HepG2 (cell line): ENCODE results near the gene FAT1. TPM values are rescaled to one million over a fixed set of nuclear protein-coding genes. Genes with fewer than 3 reads are reported as not detected.

Experiments
- ATF2 ChIP-seq: sonication (generic); formaldehyde crosslinking; IDR thresholded peaks from 2 replicates; pipeline ENCODE4 v1.4.0; 2020; ENCODE audit warnings: missing genetic modification reagents
- CBX5 ChIP-seq: sonication (generic); formaldehyde crosslinking; IDR thresholded peaks from 2 replicates; pipeline ENCODE4 v1.4.0; 2020; ENCODE audit warnings: missing genetic modification reagents, borderline replicate concordance
- GABPA ChIP-seq, 2 experiments: IDR thresholded peaks; 2 replicates each; pipeline ENCODE4 v1.6.1; 2011 to 2016; ENCODE audit warnings: low read depth in 2 of 2, low read length in 1 of 2, missing biosample characterization in 1 of 2, missing genetic modification characterization in 1 of 2
- HNRNPK ChIP-seq: fragments of 200-400 bp; formaldehyde crosslinking; IDR thresholded peaks from 2 replicates; pipeline ENCODE4 v1.6.1; 2018; ENCODE audit warnings: low read length, low read depth, moderate library complexity, mild to moderate bottlenecking; ENCODE audit not compliant: poor library complexity, severe bottlenecking
- KAT2B ChIP-seq: fragments of 150-350 bp; IDR thresholded peaks from 2 replicates; pipeline ENCODE4 v1.6.1; 2014; ENCODE audit warnings: low read depth, low read length, borderline replicate concordance
- MLLT10 ChIP-seq: sonication (generic); formaldehyde crosslinking; IDR thresholded peaks from 2 replicates; pipeline ENCODE4 v1.4.0; 2020; ENCODE audit warnings: missing genetic modification reagents
- NCOR1 ChIP-seq: fragments of 200-600 bp; sonication (generic); IDR thresholded peaks from 2 replicates; pipeline ENCODE4 v1.7.0; 2017; ENCODE audit warnings: antibody characterized with exemption, low read length, borderline replicate concordance
- NR3C1 ChIP-seq: sonication (generic); formaldehyde crosslinking; IDR thresholded peaks from 2 replicates; pipeline ENCODE4 v1.4.0; 2020; ENCODE audit warnings: missing genetic modification reagents
- SOX13 ChIP-seq, 3 experiments: fragments of 450-650 bp in 1 of 3; sonication (generic) in 1 of 3; formaldehyde crosslinking in 1 of 3; IDR thresholded peaks in 2 of 3; conservative IDR thresholded peaks in 1 of 3; 2 replicates each; pipeline versions ENCODE4 v1.5.0 to v1.6.1; 2016 to 2020; ENCODE audit warnings: antibody characterized with exemption in 1 of 3, mild to moderate bottlenecking in 1 of 3, missing compliant biosample characterization in 1 of 3, missing genetic modification reagents in 1 of 3, moderate library complexity in 1 of 3
- TARDBP ChIP-seq: sonication (generic); formaldehyde crosslinking; IDR thresholded peaks from 2 replicates; pipeline ENCODE4 v1.8.0; 2022; ENCODE audit warnings: mild to moderate bottlenecking, missing genetic modification reagents
- TFDP1 ChIP-seq: IDR thresholded peaks from 2 replicates; pipeline ENCODE4 v1.6.1; 2016; ENCODE audit warnings: missing compliant biosample characterization, missing genetic modification reagents, borderline replicate concordance
- ZBTB33 ChIP-seq: sonication (generic); formaldehyde crosslinking; IDR thresholded peaks from 2 replicates; pipeline ENCODE4 v1.4.0; 2020; ENCODE audit warnings: missing genetic modification reagents
- ZBTB49 ChIP-seq: sonication (generic); formaldehyde crosslinking; IDR thresholded peaks from 2 replicates; pipeline ENCODE4 v1.4.0; 2020; ENCODE audit warnings: missing genetic modification reagents, borderline replicate concordance
- ZFP82 ChIP-seq: sonication (generic); formaldehyde crosslinking; IDR thresholded peaks from 2 replicates; pipeline ENCODE4 v1.5.1; 2020; ENCODE audit warnings: mild to moderate bottlenecking, missing genetic modification reagents, borderline replicate concordance
- ZKSCAN1 ChIP-seq: fragments of 150-350 bp; IDR thresholded peaks from 2 replicates; pipeline ENCODE4 v1.6.1; 2014; ENCODE audit warnings: low read length
- ZNF234 ChIP-seq: sonication (generic); formaldehyde crosslinking; conservative IDR thresholded peaks from 2 replicates; pipeline ENCODE4 v1.5.1; 2020; ENCODE audit warnings: mild to moderate bottlenecking, missing genetic modification reagents
- ZNF24 ChIP-seq: fragments of 450-650 bp; IDR thresholded peaks from 2 replicates; pipeline ENCODE4 v1.6.1; 2017; ENCODE audit warnings: antibody characterized with exemption, mild to moderate bottlenecking
- ZNF317 ChIP-seq: sonication (generic); formaldehyde crosslinking; IDR thresholded peaks from 2 replicates; pipeline ENCODE4 v1.5.0; 2020; ENCODE audit warnings: mild to moderate bottlenecking, missing genetic modification reagents
- ZNF713 ChIP-seq: sonication (generic); formaldehyde crosslinking; IDR thresholded peaks from 2 replicates; pipeline ENCODE4 v1.4.0; 2020; ENCODE audit warnings: mild to moderate bottlenecking, missing genetic modification reagents
- ZNF724P ChIP-seq: sonication (generic); formaldehyde crosslinking; IDR thresholded peaks from 2 replicates; pipeline ENCODE4 v1.8.0; 2022; ENCODE audit warnings: missing genetic modification reagents, borderline replicate concordance
- polyA plus RNA-seq, 8 experiments: library from polyadenylated mRNA; depleted of rRNA in 3 of 8; stranded (reverse) in 7 of 8; unstranded in 1 of 8; fragments of >200 nt; fragmentation: Illumina TruSeq in 4 of 8; extraction: Trizol in 4 of 8; gene quantifications; 2 replicates each; pipeline versions ENCODE4 v1.2.1 to v1.2.3, GENCODE V29; 2011 to 2016; ENCODE audit warnings: low read depth in 4 of 8, missing spikeins in 1 of 8, mixed read lengths in 1 of 8; ENCODE audit not compliant: insufficient read depth in 1 of 8
- total RNA-seq, 5 experiments: library from RNA; depleted of rRNA; stranded (reverse); fragments of >200 nt; fragmentation: Illumina TruSeq; extraction: Trizol; gene quantifications; 2 replicates each; pipeline ENCODE4 v1.2.3, GENCODE V29; 2016; ENCODE audit warnings: low read depth in 1 of 5

Gene FAT1
- total and polyA plus RNA-seq, 2 of the 13 experiments (the other 11 are each of a cell fraction or from before 2014, with no cell fraction given) = 185 to 216 TPM

GRCh38 chr4:186728631-186729271, 5.1 kb upstream of the FAT1 start (continued):
- TF ChIP-seq CBX5 = 0 out of 2 replicates have a peak, but pooled peaks have one; percentile 60
- TF ChIP-seq MLLT10 (CRISPR knock-in tag) = no peak
- TF ChIP-seq ZBTB33 (CRISPR knock-in tag) = peak; percentile 33; the same call in 1 of the 2 replicates
- no peak for TF ChIP-seq SOX13 (IDR thresholded peaks at IDR 0.05)
- TF ChIP-seq SOX13 (CRISPR knock-in tag; conservative IDR thresholded peaks at IDR 0.05 in 1 of 2, IDR thresholded peaks at IDR 0.05 in 1 of 2) = peak in 1 of 2 experiments; percentile 81; a peak in 2 of 4 replicates
- no peak for TF ChIP-seq NR3C1 (CRISPR knock-in tag)
- TF ChIP-seq ZNF724P (CRISPR knock-in tag) = no peak
- peak; percentile 36; the same call in 1 of the 2 replicates for TF ChIP-seq TFDP1
- TF ChIP-seq KAT2B = peak; percentile 59; the same call in 1 of the 2 replicates
- peak; percentile 26; the same call in 1 of the 2 replicates for TF ChIP-seq TARDBP (CRISPR knock-in tag)
- TF ChIP-seq NCOR1 = peak; percentile 39; the same call in 1 of the 2 replicates
- TF ChIP-seq ZFP82 (CRISPR knock-in tag) = no peak
- no peak for TF ChIP-seq HNRNPK
- TF ChIP-seq ZNF234 = no peak
- peak; percentile 71; the same call in 1 of the 2 replicates for TF ChIP-seq ZNF24
- TF ChIP-seq ZNF713 (CRISPR knock-in tag) = no peak
- TF ChIP-seq ZNF317 = peak; percentile 61; the same call in 1 of the 2 replicates
- no peak for TF ChIP-seq GABPA (IDR thresholded peaks at IDR 0.05; ENCODE audit: low read depth, low read length)
- peak; percentile 31; the same call in 1 of the 2 replicates for TF ChIP-seq GABPA (CRISPR knock-in tag; IDR thresholded peaks at IDR 0.05; ENCODE audit: low read depth)
- no peak for TF ChIP-seq ZKSCAN1
- TF ChIP-seq ATF2 (CRISPR knock-in tag) = 0 out of 2 replicates have a peak, but pooled peaks have one; percentile 24
- TF ChIP-seq ZBTB49 (CRISPR knock-in tag) = no peak
